Uterus (tissue), 2 donors: ENCODE results near the gene ARHGAP15.

Experiments
- CTCF ChIP-seq, 4 experiments: fragments of 200-600 bp in 2 of 4; fragments of 450-650 bp in 2 of 4; sonication (generic) in 2 of 4; IDR thresholded peaks; one replicate each; pipeline ENCODE4 v1.5.1; 2016 to 2019; ENCODE audit warnings: antibody characterized with exemption in 4 of 4, mild to moderate bottlenecking in 2 of 4, moderate library complexity in 1 of 4
- POLR2A ChIP-seq, 2 donors: fragments of 450-650 bp; IDR thresholded peaks; one replicate each; pipeline ENCODE4 v1.6.1; 2016; ENCODE audit warnings: antibody characterized with exemption in 2 of 2, mild to moderate bottlenecking in 1 of 2, moderate library complexity in 1 of 2

GRCh38 chr2:143481733-143482132, 352.5 kb downstream of the ARHGAP15 start:
- TF ChIP-seq CTCF (IDR thresholded peaks at IDR 0.05) (no peak), POLR2A (IDR thresholded peaks at IDR 0.05) (no peak)
